NCI-H2171 treated with DMSO at 0.1 percent for 48 hours (cell line): ENCODE measurements around the gene TSPEAR.
"Not testable (repeated sequence)": the region's sequence is repeated elsewhere in the genome, so short reads cannot be mapped to it uniquely, and the experiment has no call there.

ENCODE experiments used
- DNase-seq: peaks from one replicate; lab custom pipeline; 2025; lab: John Stamatoyannopoulos, UW

The TSPEAR gene

DNA sequence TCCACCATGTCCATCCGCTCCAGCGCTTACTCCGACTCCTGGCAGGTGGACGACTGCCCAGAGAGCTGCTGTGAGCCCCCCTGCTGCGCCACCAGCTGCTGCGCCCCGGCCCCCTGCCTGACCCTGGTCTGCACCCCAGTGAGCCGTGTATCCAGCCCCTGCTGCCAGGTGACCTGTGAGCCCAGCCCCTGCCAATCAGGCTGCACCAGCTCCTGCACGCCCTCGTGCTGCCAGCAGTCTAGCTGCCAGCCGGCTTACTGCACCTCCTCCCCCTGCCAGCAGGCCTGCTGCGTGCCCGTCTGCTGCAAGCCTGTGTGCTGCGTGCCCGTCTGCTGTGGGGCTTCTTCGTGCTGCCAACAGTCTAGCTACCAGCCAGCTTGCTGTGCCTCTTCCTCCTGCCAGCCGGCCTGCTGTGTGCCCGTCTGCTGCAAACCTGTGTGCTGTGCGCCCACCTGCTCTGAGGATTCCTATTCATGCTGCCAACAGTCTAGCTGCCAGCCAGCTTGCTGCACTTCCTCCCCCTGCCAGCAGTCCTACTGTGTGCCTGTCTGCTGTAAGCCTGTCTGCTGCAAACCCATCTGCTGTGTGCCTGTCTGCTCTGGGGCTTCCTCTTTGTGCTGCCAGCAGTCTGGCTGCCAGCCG, 84.1 kb downstream of the TSPEAR start:
- not testable (repeated sequence) for DNase-seq

DNA sequence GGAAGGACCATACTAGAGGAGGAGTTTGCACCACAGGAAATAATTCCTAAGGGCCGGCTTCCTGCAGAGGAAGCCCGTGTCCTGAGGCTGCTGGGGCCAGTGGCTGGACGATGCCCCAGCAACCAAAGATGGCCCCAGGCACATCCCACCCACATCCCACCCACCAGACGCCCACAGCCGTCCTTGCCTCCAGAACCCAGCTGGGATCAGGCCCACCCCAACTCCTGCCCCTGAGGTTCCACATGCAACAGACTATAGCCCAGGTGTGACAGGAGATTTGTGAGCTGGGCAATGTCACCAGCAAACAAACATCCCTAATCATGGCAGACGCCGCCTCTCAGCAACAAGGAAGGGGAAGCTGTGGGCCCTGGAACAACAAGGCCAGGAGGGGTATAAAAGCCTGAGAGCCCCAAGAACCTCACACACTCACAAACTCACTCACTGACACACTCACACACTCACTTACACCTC, 84.7 kb downstream of the TSPEAR start, which contains the start of gene KRTAP10-9:
TSS of gene KRTAP10-9 (plus strand) at position 421 of the 471 bp plus-strand sequence. CDS start 79 bp downstream, outside the sequence.
- DNase-seq = no peak

DNA sequence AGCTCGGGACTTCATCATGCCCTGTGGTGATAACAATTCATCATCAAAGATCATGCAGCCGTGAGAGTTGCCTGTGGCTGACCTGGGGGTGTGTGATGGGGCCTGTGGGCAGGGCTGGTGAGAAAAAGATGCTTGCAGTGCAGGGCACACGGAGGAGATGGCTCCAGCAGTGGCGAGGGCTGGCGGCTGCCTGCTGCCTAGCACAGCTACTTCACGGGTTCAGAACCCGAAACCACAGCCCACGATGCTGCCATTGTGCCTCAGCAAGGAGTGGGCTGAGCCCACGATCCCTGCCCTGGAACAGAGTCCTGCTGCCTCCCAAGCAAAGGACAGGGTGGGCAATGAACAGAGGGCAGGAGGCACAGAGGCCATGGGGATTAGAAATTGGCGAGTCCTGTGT, 85.1 kb downstream of the TSPEAR start:
- no peak for DNase-seq

DNA sequence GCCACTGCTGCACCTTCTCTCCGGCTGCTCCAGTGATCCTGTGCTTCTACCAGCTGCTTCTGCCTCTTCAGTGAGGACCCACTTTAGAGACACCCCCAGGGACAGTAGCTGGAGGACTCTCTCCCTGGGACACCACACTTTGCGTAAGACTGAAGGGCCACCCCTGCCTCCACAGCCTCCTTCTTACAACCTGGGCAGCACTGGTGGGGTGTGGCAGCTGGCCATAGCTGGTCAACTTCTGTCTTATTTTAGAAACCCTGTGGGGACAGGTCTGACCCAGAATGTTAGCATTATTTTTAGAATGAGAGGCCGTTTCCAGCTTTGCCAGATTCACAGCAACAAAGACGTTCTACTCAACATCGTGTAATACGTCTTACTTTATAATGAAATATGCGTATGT, 85.6 kb downstream of the TSPEAR start:
- no peak for DNase-seq

DNA sequence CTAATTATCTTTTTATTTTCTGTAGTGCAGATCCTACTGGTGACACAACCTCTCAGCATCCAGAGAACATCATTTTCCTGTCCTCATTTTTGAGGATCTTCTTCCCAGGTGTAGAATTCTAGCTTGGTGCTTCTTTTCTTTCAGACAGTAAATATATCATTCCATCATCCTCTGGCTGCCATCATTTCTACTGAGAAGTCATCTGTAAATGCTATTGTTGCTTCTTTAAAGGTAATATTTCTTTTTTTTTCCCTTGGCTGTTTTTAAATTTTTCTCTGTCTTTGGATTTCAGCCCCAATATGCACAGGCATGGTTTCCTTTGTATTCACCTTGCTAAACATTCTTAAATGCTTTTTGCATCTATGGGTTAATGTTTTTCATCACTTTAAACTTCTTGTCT, 87.8 kb downstream of the TSPEAR start:
- DNase-seq = no peak

DNA sequence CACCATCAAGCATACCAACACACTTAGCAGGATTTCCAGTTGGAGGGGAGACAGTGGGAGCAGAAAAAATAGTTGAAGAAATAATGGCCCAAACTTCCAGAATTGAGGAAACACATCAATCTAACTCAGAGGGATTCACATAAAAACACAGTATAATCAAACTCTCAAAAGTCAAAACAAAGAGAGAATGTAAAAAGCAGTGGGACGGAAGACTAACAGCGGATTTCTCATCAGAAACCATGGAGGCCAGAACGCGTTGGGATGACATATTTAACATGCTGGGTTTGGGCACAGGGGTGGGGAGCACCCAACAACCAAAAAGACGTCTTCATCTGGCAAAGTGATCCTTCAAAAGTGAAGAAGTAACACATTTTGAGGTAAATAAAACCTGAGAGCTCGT, 91.5 kb downstream of the TSPEAR start:
- no peak for DNase-seq

DNA sequence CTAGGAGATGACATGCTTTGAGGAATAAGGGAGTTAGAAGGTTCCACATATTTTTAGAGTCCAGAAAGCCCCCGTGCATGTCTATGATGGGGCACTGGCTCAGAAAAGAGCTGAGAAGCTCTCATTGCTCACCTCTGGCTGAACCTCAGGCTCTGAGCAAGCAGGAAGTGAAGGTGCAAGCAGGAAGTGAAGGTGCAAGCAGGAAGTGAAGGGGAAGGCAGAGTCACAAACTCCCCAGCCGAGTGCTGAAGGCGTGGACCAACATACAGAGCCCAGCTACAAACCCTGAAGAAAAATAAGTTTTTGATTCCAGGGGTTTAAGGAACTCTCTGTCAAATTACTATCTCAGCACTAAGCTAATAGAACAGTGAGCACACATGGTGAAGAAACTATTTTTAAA, 92.5 kb downstream of the TSPEAR start:
- no peak for DNase-seq

DNA sequence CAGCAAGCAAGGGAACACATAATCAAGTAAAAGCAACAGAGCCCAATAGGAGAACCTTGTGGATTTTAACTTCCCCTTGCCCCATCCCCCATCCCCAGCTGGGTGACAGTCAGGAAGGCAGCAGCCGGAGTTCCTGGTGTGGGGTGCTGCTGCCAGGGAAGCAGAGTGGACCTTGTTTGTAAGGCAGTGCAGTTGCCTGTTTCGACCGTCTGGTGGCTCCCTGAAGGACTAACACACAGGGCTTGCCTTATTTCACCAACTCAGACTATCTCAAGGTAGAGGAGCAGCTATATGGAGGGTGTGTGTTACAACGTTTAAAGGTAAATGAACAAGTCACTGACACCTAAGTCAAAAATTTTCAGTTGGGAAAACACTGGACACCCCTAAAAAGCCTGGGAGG, 92.9 kb downstream of the TSPEAR start:
- no peak for DNase-seq

DNA sequence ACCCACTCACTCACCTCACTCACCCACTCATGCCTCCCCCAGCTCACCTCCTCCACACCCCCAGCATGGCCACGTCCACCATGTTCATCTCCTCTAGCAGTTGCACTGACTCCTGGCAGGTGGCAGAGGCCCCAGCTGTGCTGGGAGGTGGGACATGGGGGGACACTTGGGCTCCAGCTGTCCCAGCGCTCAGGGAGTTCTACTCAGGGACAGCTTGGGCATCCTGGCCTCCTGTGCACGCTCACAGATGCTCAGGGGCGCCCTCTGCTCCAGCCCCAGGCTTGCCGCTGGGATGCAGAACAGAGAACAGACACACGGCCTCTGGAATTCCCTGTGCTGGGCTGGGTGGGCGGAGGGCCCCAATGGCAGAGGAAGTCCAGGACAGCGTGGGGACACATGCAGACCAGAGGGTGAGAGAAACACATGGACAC, 94.3 kb downstream of the TSPEAR start:
- DNase-seq = peak; percentile 39

DNA sequence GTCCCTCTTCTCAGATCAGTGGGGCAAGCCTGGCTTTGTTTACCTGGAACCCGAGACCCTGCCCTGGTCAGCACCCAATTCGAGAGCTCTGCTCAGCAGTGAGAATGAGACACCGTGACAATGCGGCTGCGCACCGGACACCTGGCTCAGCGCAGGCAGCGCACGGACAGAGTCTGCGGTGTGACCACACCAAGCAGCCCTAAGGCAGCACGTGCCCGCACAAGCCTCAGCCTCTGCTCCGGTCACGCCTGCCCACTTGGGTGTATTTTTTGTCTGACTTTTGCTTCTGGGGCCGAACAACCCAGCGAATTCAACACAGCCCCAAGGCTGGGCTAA, 94.8 kb downstream of the TSPEAR start:
- no peak for DNase-seq

DNA sequence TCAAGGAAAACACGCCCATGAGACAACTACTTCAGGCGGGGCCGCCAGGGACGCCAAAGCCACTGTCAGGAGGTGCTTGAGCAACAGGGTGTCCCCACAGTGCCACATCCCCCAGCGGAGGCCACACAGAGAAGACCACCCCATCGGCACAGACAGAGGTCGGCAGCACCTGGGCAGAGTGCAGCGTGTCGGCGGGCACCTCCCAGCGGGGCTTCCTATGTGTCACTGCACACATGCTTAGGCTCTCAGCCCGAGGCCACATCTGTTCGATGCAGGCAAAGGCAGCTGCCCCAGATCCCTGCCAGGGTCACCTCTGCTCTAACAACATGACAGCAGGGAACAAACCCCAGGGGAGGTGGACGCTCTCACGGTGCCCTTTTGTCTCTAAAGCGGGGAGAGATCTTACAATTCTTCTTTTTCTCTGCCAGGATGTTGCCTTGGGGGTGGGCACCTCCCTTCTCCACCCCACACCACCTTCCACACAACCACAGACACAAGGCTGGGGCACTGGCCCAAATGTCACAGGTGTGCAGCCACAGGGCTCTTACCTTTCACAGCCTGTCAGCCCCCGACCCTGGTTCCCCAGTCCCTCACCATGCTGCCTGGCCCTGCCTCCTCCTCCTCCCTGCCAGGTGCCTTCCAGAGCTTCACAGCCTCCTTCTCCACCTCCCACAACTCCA, 95.3 kb downstream of the TSPEAR start:
- peak; percentile 87 for DNase-seq

DNA sequence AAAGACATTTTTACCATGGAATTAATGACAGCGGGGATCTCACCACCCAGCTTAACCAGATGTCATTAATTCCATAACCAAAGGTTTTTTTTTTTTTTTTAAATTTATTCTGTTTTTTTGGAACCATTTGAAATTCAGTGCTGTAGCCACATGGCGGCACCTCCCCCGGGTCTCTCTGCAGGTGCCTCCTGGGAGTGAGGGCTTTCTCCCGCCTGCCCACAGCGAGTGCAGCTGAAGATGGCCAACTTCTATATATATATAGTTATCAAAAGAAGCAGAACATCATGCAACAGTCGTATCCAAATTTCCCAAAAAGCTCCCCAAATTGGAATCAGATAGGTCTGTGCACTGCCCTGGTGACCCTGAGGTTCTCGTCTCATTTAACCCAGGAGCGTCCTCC, 95.9 kb downstream of the TSPEAR start:
- peak; percentile 31 for DNase-seq

DNA sequence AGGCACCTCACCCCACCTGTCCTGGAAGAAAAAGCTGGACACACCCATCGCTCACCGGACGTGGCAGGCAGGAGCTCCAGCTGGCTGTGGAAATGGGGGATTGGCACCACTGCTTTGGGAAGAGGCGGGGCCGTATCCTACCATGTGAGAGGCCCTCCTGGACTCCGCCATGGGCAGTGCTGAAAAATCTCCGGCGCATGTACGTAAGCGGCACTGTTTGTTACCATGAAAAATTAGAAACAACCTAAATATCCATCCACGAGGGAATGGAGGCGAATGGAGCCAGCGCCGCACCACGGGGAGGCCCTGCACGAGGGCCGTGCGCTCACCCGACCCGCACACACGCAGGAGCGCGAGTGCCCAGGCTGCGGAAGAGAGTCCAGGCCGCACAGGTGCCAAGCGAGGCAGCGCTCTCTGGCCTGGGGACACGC, 96.4 kb downstream of the TSPEAR start:
- DNase-seq = no peak

DNA sequence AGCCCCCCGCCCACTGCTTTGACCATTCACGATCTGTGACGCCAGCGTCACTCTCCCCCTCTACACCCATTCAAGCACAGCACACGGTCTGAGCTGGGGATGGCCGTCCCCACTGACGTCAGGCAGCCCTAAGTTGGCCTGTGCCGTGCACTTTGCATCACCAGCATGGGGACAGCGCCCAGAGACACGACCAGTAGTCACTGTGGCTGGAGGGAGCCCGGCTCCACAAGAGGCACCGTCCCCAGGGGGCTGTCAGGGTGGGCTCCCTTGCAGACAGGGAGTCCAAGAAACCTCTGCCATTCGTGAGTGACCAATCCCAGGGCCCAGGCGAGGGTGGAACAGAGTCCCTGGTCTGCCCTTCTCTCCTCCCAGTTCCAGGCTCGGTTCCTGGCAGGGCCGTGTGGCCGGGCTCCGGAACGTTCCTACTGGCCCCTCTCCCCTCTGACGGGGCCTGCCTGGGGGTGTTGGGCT, 97.2 kb downstream of the TSPEAR start:
- no peak for DNase-seq

DNA sequence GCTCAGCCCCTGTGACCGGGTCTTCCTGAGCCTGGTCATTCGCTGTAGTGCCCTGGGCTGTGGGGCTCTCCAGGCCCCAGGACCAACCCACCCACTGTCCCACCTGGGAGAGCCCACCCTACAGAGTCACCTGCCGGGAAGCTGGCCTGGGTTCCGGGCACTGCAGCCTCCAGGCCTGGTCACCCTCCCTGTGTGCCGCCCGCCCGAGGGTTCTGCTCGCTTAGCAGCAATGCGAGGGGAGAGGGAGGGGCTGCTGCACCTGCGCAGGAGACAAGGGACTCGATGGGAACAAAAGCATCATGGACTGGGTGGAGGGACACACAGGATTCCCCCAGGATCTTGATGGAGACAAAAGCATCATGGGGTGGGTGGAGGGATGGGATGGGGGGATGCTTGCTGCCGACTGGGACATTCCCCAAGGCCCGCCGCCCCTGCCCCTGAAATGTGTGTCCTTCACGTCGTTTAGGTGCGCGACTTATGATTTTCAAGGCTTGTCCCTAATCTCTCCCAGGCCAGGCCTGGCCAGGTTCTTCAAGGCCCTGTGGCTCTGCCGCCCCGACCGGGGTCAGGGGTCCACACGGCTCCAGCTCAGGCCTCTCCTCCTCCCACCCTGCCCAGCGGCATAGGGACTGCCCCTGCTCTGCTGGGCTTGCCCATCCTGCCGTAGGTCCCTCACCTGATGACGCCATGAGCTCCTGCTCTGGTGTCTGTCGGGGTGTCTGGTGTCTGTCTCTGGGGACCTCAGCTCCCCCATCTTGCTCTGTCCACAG, 97.8 kb downstream of the TSPEAR start:
- no peak for DNase-seq

DNA sequence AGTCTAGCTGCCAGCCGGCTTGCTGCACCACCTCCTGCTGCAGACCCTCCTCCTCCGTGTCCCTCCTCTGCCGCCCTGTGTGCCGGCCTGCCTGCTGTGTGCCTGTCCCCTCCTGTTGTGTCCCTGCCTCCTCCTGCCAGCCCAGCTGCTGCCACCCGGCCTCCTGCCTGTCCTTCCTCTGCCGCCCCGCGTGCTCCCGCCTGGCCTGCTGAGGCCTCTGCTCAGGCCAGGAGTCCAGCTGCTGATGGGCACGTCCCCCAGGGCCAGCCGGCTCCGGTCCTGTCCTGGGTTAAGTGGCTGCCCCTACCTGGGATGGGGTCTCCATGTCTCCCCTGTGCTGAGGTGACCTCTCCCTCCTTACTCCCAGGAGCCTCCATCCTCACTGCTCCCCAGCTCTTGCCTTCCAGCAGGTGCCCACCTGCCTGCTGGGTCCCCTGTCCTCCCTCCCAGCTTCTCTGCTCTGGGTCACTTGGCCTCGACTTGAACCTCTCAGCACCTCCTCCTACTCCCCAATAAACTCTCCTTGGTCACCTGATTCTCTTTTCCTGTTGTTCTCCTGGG, 98.6 kb downstream of the TSPEAR start:
- no peak for DNase-seq

DNA sequence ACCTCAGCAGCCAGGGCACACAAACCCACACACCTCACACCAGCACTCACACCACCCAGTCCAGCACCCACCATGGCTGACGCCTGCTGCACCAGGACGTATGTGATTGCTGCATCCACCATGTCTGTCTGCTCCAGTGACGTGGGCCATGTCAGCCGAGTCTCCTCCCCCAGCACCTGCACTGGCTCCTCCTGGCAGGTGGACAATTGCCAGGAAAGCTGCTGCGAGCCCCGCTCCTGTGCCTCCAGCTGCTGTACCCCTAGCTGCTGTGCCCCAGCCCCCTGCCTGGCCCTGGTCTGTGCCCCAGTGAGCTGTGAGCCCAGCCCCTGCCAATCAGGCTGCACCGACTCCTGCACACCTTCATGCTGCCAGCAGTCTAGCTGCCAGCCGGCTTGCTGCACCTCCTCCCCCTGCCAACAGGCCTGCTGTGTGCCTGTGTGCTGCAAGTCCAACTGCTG, 99.3 kb downstream of the TSPEAR start, which contains the start of gene KRTAP10-8:
TSS of gene KRTAP10-8 (plus strand) at position 51 of the 458 bp plus-strand sequence. CDS start at position 73, 22 bp downstream.
- peak; percentile 25 for DNase-seq

DNA sequence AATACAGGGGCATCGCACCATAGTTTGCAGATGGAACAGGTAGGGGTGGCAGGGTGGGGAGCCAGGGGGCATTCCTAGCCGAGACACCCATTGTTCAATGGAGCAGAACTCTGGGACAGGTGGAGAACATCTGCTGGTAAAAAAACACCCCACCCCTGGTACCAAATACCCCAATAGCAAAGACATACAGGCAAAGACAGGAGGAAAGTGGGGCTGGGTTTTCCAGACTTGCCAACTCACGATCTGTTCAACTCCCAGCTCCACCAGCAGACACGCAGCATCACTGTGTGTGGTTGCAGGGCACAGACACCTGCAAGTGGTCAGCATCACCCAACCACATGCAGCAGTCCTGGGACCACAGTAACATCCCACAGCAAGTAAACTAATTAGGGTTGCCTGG, 99.8 kb downstream of the TSPEAR start:
- DNase-seq = no peak

DNA sequence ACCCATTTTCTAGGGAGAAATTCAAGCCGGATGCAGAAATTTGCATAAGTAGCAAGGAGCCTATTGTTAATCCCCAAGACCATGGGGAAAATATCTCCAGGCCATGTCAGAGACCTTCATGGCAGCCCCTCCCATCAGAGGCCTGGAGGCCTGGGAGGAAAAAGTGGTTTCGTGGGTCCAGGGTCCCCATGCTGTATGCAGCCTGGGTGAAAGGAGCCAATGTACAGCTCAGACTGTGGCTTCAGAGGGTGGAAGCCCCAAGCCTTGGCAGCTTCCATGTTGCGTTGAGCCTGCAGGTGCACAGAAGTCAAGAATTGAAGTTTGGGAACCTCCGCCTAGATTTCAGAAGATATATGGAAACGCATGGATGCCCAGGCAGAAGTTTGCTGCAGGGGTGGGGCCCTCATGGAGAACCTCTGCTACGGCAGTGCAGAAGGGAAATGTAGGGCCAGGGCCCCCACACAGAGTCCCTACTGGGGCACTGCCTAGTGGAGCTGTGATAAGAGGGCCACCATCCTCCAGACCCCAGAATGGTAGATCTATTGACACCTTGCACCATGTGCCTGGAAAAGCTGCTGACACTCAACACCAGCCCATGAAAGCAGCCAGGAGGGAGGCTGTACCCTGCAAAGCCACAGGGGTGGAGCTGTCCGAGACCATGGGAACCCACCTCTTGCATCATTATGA, 101.1 kb downstream of the TSPEAR start:
- DNase-seq = not testable (repeated sequence)

DNA sequence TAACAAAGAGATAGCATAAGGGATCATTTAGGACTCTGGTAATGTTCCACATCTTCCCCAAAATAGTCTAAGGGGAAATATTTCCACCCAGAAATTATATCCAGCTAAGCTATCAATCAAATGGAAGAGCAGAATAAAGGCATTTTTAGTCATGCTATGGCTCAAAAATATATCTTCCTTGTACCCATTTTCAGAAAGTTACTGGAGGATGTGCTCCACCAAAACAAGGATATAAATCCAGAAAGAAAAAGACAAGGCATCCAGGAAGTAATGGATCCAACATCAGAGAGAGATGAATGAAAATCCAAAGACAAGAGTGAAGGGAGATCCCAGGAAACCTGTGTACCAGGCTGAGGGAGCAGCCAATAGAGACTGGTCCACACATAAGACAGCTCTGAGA, 102.2 kb downstream of the TSPEAR start:
- DNase-seq = no peak

DNA sequence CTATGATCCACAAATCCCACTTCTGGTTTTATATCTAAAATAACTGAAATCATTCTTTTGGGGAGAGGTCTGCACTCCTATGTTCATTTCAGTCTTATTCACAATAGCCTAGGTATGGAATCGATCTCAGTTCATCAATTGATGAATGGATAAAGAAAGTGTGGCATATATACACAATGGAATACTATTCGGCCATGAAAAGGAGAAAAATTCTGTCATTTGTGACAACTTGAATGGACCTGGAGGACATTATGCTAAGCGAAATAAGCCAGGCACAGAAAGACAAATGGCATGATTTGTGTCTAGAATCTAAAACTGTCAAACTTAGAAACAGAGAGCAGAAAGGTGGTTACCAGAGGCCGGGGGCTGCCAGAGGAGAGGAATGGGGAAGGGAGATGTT, 104.9 kb downstream of the TSPEAR start:
- DNase-seq = no peak

DNA sequence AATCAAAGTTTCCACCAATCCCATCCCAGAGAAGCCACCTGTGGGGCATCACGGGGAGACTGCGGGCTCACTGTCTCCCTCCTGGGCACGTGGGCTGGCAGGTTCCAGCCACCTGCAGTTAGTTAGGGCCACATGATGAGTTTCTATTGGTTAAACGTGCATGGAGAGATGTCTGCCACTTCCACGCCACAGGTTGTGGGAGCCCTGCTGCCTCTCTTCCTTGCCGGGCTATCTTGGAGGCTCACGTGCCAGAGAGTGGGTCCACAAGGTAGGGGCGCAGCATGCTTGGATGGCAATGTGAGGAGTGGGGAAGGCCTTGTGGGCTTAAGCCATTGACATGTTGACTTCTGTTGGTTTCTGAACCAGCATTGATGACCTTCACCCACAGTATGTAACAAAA, 107.5 kb downstream of the TSPEAR start:
- no peak for DNase-seq
